GM23338 (cell line): ENCODE results near the gene PRR29.

Experiments used
- CREB1 ChIP-seq: fragments of 250-450 bp; sonication (Bioruptor Pico); IDR thresholded peaks from 2 replicates; pipeline ENCODE4 v1.5.0; 2020; ENCODE audit warnings: low read depth, mild to moderate bottlenecking, moderate library complexity
- ETS1 ChIP-seq: IDR thresholded peaks from 2 replicates; pipeline ENCODE4 v1.6.1; 2016; ENCODE audit warnings: antibody characterized with exemption
- EZH2 ChIP-seq: fragments of 200-600 bp; sonication (generic); IDR thresholded peaks from one replicate; pipeline ENCODE4 v1.8.0; 2017; ENCODE audit warnings: antibody characterized with exemption, mild to moderate bottlenecking, low read depth; ENCODE audit not compliant: unreplicated experiment
- EZH2phosphoT487 ChIP-seq: fragments of 200-600 bp; sonication (generic); IDR thresholded peaks from one replicate; pipeline ENCODE4 v1.8.1; 2018; ENCODE audit warnings: antibody characterized with exemption; ENCODE audit not compliant: unreplicated experiment
- JUNB ChIP-seq: IDR thresholded peaks from one replicate; pipeline ENCODE4 v1.6.1; 2016; ENCODE audit warnings: antibody characterized with exemption; ENCODE audit not compliant: unreplicated experiment
- NANOG ChIP-seq: IDR thresholded peaks from 2 replicates; pipeline ENCODE4 v1.6.1; 2016; ENCODE audit warnings: antibody characterized with exemption, borderline replicate concordance
- POLR2AphosphoS5 ChIP-seq: IDR thresholded peaks from 2 replicates; pipeline ENCODE4 v1.6.1; 2016; ENCODE audit warnings: antibody characterized with exemption, low read depth
- STAT1 ChIP-seq: IDR thresholded peaks from one replicate; pipeline ENCODE4 v1.6.1; 2016; ENCODE audit warnings: antibody characterized with exemption; ENCODE audit not compliant: unreplicated experiment
- ZNF114 ChIP-seq: fragments of 250-450 bp; sonication (Bioruptor Pico); IDR thresholded peaks from 2 replicates; pipeline ENCODE4 v1.5.0; 2020; ENCODE audit warnings: mild to moderate bottlenecking, moderate library complexity
- ZNF331 ChIP-seq: fragments of 250-450 bp; sonication (Bioruptor Pico); IDR thresholded peaks from 2 replicates; pipeline ENCODE4 v1.5.0; 2020; ENCODE audit warnings: low read depth, mild to moderate bottlenecking, moderate library complexity
- TF ChIP-seq, protein P1 (sequence below), 2 experiments: fragments of 200-600 bp in 1 of 2; sonication (generic) in 1 of 2; conservative IDR thresholded peaks; 2 replicates each; pipeline versions ENCODE4 v1.5.1 to v1.6.1; 2016 to 2017; ENCODE audit warnings: antibody characterized with exemption in 2 of 2, low read depth in 2 of 2, mild to moderate bottlenecking in 2 of 2, moderate library complexity in 1 of 2
- TF ChIP-seq, protein P2 (sequence below): IDR thresholded peaks from one replicate; pipeline ENCODE4 v1.6.1; 2018; ENCODE audit warnings: antibody characterized with exemption; ENCODE audit not compliant: unreplicated experiment

- TF ChIP-seq, protein P1, sequence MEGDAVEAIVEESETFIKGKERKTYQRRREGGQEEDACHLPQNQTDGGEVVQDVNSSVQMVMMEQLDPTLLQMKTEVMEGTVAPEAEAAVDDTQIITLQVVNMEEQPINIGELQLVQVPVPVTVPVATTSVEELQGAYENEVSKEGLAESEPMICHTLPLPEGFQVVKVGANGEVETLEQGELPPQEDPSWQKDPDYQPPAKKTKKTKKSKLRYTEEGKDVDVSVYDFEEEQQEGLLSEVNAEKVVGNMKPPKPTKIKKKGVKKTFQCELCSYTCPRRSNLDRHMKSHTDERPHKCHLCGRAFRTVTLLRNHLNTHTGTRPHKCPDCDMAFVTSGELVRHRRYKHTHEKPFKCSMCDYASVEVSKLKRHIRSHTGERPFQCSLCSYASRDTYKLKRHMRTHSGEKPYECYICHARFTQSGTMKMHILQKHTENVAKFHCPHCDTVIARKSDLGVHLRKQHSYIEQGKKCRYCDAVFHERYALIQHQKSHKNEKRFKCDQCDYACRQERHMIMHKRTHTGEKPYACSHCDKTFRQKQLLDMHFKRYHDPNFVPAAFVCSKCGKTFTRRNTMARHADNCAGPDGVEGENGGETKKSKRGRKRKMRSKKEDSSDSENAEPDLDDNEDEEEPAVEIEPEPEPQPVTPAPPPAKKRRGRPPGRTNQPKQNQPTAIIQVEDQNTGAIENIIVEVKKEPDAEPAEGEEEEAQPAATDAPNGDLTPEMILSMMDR (conservative IDR thresholded peaks at IDR 0.05; ENCODE audit: low read depth in 2 of 2) = no peak
- TF ChIP-seq POLR2AphosphoS5 (no peak), EZH2 (no peak), EZH2phosphoT487 (no peak), CREB1 (CRISPR knock-in tag) (no peak), JUNB (no peak), ETS1 (no peak), ZNF331 (CRISPR knock-in tag) (no peak), ZNF114 (CRISPR knock-in tag) (no peak), NANOG (no peak), STAT1 (no peak)
- TF ChIP-seq, protein P2, sequence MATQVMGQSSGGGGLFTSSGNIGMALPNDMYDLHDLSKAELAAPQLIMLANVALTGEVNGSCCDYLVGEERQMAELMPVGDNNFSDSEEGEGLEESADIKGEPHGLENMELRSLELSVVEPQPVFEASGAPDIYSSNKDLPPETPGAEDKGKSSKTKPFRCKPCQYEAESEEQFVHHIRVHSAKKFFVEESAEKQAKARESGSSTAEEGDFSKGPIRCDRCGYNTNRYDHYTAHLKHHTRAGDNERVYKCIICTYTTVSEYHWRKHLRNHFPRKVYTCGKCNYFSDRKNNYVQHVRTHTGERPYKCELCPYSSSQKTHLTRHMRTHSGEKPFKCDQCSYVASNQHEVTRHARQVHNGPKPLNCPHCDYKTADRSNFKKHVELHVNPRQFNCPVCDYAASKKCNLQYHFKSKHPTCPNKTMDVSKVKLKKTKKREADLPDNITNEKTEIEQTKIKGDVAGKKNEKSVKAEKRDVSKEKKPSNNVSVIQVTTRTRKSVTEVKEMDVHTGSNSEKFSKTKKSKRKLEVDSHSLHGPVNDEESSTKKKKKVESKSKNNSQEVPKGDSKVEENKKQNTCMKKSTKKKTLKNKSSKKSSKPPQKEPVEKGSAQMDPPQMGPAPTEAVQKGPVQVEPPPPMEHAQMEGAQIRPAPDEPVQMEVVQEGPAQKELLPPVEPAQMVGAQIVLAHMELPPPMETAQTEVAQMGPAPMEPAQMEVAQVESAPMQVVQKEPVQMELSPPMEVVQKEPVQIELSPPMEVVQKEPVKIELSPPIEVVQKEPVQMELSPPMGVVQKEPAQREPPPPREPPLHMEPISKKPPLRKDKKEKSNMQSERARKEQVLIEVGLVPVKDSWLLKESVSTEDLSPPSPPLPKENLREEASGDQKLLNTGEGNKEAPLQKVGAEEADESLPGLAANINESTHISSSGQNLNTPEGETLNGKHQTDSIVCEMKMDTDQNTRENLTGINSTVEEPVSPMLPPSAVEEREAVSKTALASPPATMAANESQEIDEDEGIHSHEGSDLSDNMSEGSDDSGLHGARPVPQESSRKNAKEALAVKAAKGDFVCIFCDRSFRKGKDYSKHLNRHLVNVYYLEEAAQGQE = no peak
These were observed 42.4 kb upstream of the PRR29 start for GRCh38 chr17:63955791-63956190.
